NCI-H2227 (cell line): ENCODE data around the gene UBE2D3.

Experiments used
- DNase-seq: peaks from one replicate; lab custom pipeline; 2025; ENCODE audit not compliant: unreplicated experiment; lab: John Stamatoyannopoulos, UW

Gene UBE2D3

DNA sequence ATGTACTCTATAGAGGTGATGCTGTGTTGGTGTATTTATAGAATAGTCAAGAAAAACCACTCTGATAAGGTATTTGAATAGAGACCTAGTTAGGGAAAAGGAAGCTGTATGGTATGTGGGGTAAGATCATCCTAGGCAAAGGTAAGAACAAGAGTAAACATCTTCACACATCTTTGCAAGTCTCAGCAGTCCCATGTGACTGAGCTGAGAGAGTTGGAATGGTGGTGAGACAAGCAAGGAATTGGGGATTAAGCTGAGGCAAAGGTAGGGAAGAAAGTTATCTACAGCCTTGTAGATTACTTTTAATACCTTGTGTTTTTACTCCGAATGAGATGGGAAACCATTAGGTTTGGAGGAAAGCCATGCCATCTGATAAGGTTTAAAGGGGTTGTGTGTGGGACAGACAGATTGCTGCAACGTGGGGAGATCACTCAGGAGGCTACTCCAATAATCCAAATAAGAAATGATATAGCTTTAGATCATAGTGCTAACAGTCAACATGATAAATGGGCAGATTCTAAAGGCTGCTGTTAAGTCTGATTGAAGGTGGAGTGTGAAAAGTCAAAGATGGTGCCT lies 34.9 kb downstream of the UBE2D3 start:
- DNase-seq = no peak

DNA sequence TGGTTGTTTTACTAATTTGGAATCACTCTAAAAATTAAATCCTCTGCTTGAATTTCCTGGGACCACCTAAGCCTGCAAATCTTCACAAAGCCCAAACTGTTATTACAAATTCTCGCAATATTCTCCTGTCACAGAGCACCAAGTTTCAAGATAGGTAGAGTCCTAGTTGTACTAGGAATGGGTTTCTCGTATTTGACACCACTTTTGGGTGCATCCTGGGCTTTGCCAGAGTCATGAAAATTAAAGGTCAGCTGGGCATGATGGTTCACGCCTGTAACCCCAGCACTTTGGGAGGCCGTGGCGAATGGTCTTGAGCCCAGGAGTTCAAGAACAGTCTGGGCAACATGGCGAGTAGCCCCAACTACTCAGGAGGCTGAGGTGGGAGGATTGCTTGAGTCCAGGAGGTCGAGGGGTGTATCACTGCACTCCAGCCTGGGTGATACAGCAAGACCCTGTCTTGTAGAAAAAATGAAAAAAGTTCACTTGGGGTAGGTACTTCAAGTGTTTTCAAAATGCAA lies 36.0 kb downstream of the UBE2D3 start:
- no peak for DNase-seq

DNA sequence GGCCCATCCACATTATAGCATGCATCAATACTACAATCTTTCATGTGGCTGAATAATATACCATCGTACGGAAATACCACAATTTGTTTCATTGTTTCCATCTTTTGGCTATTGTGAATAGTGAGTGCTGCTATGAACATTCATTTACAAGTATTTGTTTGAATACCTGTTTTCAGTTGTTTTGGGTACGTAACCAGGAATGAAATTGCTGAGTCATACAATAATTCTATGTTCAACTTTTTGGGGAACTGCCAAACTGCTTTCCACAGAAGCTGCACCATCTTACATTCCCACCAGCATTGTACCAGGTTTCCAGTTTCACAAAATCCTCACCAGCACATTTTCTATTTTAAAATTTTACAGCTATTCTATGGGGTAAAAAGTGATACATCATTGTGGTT lies 38.0 kb downstream of the UBE2D3 start:
- DNase-seq = no peak

DNA sequence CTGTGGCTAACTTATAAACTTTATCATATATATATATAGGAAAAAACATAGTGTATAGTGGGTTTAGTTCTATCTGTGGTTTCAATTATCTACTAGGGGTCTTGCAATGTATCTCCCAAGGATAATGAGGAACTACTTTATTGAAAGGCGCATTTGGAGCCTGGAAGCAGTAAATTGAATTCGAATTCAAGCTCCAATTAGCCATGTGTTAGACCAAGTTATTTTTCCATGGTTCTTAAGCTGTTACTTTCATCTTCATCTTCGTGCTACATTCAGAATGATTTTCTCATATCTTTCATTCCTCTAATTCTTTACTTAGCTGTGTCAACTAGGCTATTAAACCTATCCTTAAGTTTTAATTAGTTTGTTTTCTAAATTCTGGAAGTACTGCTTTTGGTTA lies 39.4 kb downstream of the UBE2D3 start:
- no peak for DNase-seq

DNA sequence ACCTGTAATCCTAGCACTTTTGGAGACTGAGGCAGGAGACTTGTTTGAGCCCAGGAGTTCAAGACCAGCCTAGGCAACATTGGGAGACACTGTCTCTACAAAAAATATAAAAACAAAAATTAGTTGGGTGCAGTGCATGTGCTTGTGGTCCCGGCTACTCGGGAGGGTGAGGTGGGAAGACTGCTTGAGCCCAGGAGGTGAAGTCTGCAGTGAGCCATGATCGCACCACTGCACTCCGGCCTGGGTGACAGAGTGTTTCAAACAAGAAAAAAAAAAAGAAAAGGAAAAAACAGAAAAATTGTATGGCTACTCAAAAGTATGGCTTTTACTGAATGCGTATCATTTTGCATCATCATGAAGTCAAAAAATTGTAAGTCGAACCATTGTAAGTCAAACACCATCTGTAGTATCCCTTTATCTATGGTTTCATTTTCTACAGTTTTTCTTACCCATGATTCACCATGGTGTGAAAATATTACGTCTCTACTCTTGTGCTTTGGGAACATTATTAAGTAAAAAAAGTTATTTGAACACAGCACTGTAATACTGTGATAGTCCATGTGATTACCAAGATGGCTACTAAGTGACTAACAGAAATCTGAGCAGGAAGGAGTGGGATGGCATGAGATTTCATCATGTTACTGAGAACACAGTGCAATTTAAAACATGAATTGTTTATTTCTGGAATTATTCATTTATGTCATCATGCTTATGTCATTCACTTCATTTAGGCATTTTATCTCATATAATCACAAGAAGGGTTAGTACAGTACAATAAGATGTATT lies 40.1 kb downstream of the UBE2D3 start:
- DNase-seq = no peak

DNA sequence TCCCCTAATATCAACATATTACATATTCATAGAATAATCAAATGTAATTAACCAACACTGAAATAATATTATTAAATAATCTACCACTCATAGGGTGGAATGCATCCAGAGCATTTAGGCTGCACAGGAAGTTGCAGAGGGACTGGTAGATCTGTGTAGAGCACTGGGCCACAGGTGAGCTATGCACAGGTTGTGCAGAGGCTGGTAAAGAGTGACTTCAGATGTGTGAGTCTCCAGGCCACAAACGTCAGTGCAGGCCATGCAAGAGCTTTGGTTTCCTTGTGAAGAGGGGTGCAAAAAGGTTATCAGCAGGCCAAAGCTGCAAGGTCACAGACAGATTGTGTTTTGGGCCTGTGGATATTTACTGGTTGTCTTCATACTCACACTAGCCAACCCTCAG lies 41.1 kb downstream of the UBE2D3 start:
- DNase-seq = no peak

DNA sequence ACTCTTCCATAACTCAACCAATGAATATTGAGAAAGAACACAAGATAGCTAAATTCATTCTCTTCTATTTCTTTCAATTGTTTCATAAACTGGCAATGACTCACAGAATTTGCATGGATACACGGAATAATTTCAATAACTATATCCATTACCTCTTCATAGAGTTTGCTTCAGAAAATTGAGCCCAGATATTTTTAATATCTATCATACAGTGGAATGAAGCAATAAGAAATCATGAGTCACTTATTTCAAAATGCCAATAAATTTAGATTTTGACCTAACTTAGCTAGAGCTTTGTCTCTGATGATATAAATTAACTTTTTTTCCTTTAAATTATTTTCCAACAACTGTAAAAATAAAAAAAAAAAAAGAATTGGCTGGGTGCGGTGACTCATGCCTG lies 44.3 kb downstream of the UBE2D3 start:
- DNase-seq = no peak

DNA sequence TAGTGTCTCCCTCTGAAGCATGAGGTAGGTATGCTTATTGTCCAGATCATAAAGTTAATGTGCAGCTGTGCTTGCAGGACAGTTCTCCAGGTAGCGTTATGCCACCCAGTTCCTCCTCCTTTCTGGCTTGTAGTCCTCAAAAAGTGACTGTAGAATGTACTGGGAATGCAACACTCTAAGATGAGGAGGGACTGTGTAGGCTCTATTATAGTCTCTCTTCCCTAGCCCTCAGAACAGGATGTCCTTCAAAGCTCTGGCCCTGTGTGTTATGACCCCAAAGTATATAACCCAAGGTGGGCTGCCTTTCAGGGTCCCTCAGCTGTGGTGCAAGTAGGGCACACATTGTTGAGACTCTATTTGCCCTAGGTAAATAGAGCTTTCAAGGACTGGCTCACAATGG lies 45.8 kb downstream of the UBE2D3 start:
- DNase-seq = no peak

DNA sequence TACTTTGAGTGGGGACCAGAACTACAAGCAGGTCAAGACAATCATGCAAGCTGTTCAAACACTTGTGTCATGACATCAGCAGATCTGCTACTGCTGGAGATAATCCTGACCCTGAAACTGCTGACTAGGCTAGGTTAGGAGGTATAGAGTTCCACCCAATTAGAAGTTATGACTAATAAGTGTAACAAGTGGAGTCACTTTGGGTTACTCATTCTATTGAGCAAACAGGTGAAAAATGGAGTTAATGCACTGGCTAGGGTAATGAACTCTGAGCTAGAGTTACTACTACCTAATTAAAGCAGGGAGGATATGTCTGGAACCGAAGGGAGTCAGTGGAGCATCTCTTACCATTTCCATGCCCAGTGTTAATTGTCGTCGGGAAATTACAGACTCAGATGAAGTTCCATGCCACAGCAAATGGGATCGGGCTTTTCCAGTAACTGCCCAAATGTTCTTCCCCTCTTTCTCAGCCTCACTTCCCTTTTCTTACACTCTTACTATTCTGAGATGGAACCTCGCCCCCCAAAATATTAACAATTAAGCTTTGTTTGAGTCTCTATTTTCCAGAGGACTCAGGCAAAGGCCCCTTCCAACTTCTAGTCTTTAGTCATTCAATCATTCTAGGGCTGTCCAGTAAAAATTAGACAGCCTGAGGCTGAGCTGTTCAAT lies 46.7 kb downstream of the UBE2D3 start:
- DNase-seq = no peak

DNA sequence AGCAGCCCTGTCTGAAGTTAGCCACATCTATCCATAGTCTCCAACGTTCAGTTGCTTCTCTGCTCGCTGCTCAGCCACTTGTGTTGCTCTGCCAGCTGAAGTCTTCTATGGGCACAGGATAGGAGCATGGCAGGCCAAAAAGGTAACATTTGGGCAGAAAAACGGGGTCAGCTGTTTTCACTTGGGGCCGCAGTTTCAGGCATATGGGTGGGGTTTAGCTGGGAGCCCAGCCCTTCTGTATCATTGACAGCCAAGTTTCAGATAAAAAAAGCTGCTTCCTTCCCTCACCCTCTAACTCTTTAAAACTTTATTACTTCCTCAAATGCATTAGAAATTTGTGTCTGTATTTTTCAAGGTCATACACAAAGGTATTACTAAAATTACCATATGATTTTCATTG lies 48.1 kb downstream of the UBE2D3 start:
- no peak for DNase-seq

DNA sequence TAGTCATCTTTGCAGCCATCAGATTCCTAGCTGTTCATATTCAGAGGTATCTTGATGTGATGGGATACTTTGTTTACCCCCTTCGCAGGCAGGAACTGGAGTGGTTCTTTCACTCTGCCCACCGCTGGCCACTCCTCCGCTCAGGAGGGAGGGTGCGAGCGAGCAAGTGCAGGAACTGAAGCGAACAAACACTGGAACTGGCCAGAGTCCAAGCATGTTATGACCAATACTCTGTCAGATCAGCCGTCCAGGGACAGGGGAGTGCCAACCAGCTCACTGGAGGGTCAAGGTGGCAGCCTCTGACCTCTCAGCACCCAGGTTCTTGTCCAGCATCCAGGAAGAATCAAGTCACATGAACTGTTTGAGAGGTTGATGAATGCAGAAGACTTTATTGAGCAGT lies 48.6 kb downstream of the UBE2D3 start:
- peak; percentile 6 for DNase-seq

DNA sequence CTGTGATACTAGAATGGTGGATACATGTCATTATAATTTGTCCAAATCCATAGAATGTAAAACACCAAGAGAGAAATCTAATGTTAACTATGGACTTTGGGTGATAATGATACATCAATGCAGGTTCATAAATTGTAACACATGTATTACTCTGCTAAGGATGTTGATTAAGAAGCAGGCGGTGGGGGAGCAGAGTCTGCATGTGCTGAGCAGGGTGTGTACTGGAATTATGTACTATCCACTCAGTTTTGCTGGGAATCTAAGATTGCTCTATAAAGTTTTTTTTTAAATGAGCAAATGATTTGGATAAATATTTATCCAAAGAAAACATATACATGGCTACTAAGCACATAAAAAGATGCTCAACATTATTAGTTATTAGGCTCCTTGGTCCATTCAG lies 51.5 kb downstream of the UBE2D3 start:
- no peak for DNase-seq

DNA sequence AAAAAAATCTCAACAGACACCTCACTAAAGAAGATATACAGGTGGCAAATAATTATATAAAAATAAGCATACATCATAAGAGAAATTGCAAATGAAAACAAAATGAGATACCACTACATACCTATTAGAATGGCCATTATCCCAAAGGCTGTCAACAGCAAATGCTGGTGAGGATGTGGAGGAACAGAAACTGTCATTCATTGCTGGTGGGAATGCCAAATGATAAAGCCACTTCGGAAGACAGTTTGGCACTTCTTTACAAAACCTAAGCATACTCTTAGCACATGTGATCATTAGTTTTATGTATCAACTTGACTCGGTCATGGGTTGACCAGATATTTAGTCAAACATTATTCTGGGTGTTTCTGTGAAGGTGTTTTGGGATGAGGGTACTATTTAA lies 53.1 kb downstream of the UBE2D3 start:
- DNase-seq = no peak

DNA sequence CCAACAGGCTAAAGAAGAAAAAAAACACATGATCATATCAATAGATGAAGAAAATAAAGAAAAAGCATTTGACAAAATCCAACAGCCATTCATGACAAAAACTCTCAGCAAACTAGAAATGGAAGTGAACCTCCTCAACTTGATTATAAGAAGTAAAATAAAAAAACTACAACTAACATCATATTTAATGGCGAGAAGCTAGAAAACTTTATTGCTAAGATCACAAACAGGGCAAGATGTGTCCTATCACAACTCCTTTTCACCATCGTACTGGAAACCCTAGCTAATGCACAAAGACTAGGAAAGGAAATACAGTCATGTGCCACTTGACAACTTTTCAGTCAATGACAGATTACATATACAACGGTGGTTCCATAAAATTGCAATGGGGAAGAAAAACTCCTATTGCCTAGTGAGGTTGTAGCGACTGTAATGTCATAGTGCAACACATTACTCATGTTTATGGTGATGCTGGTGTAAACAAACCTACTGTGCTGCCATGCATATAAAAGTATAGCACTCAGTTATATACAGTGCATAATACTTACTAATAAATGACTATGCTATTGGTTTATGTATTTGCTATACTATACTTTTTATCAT lies 54.5 kb downstream of the UBE2D3 start:
- DNase-seq = no peak

DNA sequence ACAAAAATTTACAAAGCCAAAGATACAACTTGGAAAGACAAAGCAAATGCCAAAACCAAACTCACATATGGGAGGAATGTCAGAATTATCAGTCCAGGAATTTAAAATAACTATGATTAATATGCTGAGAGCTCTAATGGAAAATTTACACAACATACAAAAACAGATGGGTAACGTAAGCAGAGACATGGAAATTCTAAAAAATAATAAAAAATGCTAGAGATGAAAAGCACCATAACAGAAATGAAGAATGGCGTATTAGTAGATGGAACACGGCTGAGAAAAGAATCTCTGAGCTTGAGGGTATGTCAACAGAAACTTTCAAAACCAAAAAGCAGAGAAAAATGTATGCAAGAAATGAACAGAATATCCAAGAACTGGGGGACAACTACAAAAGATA lies 62.5 kb downstream of the UBE2D3 start:
- no peak for DNase-seq

DNA sequence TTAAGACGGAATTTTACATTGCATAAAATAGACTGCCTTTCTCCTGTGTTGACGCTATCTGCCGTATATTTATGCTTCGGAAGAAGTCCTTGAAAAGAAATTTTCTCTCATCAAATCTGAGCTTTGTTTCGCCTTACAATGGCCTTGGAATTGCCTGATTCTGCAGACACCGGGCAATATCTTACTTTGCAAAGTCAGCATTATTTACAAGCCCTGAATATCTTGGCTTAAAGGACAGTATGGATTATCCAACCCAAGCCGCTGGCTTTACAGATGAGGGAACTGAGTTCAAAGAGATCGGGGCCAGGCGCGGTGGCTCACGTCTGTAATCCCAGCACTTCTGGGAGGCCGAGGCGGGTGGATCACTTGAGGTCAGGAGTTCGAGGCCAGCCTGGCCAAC lies 65.4 kb downstream of the UBE2D3 start:
- no peak for DNase-seq

DNA sequence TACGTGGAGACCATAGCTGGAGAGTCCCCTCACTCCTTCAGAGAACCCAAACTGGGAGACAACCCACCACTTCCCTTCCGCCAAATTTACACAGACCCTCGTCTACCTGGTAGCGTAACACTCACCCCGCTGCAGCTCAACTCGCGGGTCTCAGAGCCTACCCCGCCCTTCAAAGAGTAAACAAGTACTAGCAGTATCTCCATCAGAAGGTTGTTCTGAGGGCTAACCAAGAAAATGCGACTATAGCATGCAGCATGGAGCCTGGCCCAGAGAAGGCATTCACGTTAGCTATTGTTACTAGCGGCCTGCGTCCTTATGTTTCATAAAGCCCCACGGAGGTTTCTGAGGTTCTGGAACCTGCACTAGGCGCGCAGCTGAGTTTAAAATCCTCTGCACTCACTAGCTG lies 66.1 kb downstream of the UBE2D3 start:
- no peak for DNase-seq

DNA sequence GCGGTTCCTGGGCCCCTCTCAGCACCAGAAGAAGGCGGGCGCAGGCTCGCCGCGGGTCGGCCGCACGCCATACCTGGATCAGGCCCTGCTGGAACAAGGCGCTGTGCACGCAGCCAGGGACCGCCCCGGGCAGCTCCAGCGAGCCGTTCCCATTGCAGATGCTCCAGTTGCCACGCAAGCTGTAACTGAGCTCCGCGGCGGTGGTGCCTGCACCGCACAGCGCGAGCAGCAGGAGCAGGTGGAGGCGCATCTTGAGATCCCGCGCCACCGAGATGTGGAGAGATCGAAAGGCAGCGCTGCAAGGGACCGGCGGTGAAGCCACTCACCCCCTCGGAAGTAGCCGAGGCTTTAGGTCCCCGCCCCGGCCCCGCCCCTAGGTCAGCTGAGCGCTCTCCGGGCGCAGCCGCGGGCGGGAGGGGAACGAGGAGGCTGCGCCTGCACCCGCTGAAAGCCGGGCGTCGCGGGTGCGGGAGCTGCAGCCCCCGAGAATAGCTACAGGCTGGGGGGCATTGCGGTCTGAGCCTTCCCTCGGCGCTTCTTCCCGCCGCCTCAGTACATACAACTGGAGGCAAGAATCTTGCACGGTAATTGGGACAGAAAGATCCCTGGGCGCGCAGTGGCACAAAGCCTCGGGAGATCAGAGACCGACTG lies 66.6 kb downstream of the UBE2D3 start, which contains the start of gene MANBA:
Gene MANBA, minus strand, starts transcription at position 324 of the 651 bp plus-strand sequence. Its CDS starts 74 bp downstream, at position 250.
- DNase-seq = peak; percentile 85

DNA sequence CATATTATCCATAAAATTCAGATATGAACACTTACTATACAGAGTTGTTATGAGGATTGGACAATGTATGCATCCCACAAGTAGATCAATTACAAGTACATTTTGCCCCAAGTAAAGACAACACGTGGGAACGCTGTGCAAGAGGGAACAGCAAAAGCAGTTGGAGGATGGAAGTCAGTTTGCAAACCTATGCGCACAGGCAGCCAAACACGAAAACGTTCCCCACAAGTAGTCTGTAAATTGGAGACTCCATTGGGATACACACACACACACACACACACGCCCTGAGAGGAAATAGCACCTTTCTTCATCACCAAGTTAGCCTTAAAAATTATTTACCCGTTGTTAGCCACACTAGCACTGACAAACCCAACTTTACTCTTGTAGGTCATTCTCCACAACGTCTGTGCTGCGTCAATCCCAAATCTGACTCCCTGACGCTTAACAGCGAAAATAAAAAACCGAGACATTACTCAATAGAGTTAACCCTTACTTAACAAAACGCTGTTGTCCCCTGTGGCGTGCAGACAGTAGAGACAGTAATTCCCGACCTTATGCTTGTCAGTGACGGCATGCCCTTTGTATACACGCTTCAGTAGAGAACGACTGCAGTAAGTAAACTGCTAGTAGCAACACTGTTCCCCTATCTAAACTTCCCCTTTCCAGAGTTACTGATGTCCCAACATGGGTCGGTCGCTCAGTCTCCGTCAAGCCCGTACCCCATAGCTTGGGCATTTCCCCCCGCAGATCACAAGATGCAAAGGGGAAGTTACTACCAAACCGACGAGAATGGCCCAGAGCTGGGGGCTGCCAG lies 67.3 kb downstream of the UBE2D3 start:
- DNase-seq = peak; percentile 38
